Adrenal gland (tissue), 5 donors: ENCODE results near the gene LMAN1L.

Experiments used
- CTCF ChIP-seq, 6 experiments: fragments of 450-650 bp in 4 of 6; fragments of 200-600 bp in 2 of 6; sonication (generic) in 1 of 6; IDR thresholded peaks; 1 replicate in 5 of 6; 2 replicates in 1 of 6; pipeline versions ENCODE4 v1.5.1 to v1.8.0; 2016 to 2021; ENCODE audit warnings: antibody characterized with exemption in 6 of 6, mild to moderate bottlenecking in 2 of 6, moderate library complexity in 1 of 6
- POLR2A ChIP-seq, 2 donors: fragments of 450-650 bp; IDR thresholded peaks; one replicate each; pipeline ENCODE4 v1.6.1; 2017; ENCODE audit warnings: antibody characterized with exemption in 2 of 2, mild to moderate bottlenecking in 2 of 2, moderate library complexity in 1 of 2
- donor health status: DM: no; HTN: no; CAD: no.

- TF ChIP-seq CTCF (IDR thresholded peaks at IDR 0.05) (no peak), POLR2A (IDR thresholded peaks at IDR 0.05) (no peak)
Observed at GRCh38 chr15:74824976-74825375, 12.3 kb downstream of the LMAN1L start.
